GM12878 (cell line): Measurements from ENCODE around the gene SLC1A5. TPM values are rescaled to one million over a fixed set of nuclear protein-coding genes. Genes with fewer than 3 reads are reported as not detected.

ENCODE experiments used
- BRCA1 ChIP-seq: IDR thresholded peaks from 2 replicates; pipeline ENCODE4 v1.6.1; 2011; ENCODE audit warnings: low read depth, low read length, improper control_type of control experiment
- CBX3 ChIP-seq: fragments of 200-600 bp; sonication (generic); IDR thresholded peaks from 2 replicates; pipeline ENCODE4 v1.6.1; 2016; ENCODE audit warnings: low read depth, borderline replicate concordance
- LARP7 ChIP-seq: fragments of 450-650 bp; IDR thresholded peaks from 2 replicates; pipeline ENCODE4 v1.6.1; 2017; ENCODE audit warnings: mild to moderate bottlenecking
- NFYB ChIP-seq: IDR thresholded peaks from 2 replicates; pipeline ENCODE4 v1.6.1; 2011; ENCODE audit warnings: low read depth, mild to moderate bottlenecking, low read length, improper control_type of control experiment, moderate library complexity; ENCODE audit not compliant: insufficient read depth
- SREBF2 ChIP-seq: IDR thresholded peaks from 2 replicates; pipeline ENCODE4 v1.6.1; 2012; ENCODE audit warnings: mild to moderate bottlenecking, low read length
- STAT3 ChIP-seq: IDR thresholded peaks from 2 replicates; pipeline ENCODE4 v1.6.1; 2011; ENCODE audit warnings: low read depth, low read length, improper control_type of control experiment
- WRNIP1 ChIP-seq: IDR thresholded peaks from 2 replicates; pipeline ENCODE4 v1.6.1; 2011; ENCODE audit warnings: low read depth, low read length, improper control_type of control experiment, borderline replicate concordance
- polyA plus RNA-seq, 11 experiments: library from polyadenylated mRNA; depleted of rRNA in 4 of 11; unstranded in 6 of 11; stranded (reverse) in 5 of 11; fragments of >200 nt; fragmentation: Nextera tagmentation in 4 of 11; fragmentation: Illumina TruSeq in 1 of 11; extraction: Ambion mirVana in 4 of 11; extraction: Trizol in 1 of 11; gene quantifications; 1 replicate in 1 of 11; 2 replicates in 10 of 11; pipeline versions ENCODE4 v1.2.1 to v1.2.3, GENCODE V29; 2011 to 2016; ENCODE audit warnings: inconsistent platforms in 2 of 11, missing spikeins in 2 of 11, low read depth in 1 of 11
- total RNA-seq, 4 experiments: library from RNA; depleted of rRNA in 3 of 4; stranded (reverse); fragments of >200 nt in 3 of 4; fragmentation: Illumina TruSeq in 1 of 4; extraction: Trizol in 1 of 4; gene quantifications; 2 replicates each; pipeline versions ENCODE4 v1.2.1 to v1.2.3, GENCODE V29; 2013 to 2021
- TF ChIP-seq, protein P1 (sequence below): fragments of 450-650 bp; IDR thresholded peaks from 2 replicates; pipeline ENCODE4 v1.6.1; 2017; ENCODE audit warnings: mild to moderate bottlenecking, moderate library complexity
- TF ChIP-seq, protein P2 (sequence below): IDR thresholded peaks from 2 replicates; pipeline ENCODE4 v1.6.1; 2011; ENCODE audit warnings: borderline replicate concordance, low read depth, mild to moderate bottlenecking, moderate library complexity, low read length; ENCODE audit not compliant: insufficient read depth, poor library complexity, severe bottlenecking
- TF ChIP-seq, protein P3 (sequence below): IDR thresholded peaks from 2 replicates; pipeline ENCODE4 v1.6.1; 2012; ENCODE audit warnings: mild to moderate bottlenecking, low read depth, low read length

Gene SLC1A5
- total and polyA plus RNA-seq, 10 of the 15 experiments (the other 5 are each of a cell fraction or from before 2014, with no cell fraction given) = 9.1 to 129 (median 60.9) TPM

DNA sequence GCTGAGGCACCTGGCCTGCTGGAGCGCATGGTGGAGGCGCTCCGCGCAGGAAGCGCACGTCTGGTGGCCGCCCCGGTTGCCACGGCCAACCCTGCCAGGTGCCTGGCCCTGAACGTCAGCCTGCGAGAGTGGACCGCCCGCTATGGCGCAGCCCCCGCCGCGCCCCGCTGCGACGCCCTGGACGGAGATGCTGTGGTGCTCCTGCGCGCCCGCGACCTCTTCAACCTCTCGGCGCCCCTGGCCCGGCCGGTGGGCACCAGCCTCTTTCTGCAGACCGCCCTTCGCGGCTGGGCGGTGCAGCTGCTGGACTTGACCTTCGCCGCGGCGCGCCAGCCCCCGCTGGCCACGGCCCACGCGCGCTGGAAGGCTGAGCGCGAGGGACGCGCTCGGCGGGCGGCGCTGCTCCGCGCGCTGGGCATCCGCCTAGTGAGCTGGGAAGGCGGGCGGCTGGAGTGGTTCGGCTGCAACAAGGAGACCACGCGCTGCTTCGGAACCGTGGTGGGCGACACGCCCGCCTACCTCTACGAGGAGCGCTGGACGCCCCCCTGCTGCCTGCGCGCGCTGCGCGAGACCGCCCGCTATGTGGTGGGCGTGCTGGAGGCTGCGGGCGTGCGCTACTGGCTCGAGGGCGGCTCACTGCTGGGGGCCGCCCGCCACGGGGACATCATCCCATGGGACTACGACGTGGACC is 32.4 kb downstream of the SLC1A5 start (continued):
- TF ChIP-seq, protein P1, sequence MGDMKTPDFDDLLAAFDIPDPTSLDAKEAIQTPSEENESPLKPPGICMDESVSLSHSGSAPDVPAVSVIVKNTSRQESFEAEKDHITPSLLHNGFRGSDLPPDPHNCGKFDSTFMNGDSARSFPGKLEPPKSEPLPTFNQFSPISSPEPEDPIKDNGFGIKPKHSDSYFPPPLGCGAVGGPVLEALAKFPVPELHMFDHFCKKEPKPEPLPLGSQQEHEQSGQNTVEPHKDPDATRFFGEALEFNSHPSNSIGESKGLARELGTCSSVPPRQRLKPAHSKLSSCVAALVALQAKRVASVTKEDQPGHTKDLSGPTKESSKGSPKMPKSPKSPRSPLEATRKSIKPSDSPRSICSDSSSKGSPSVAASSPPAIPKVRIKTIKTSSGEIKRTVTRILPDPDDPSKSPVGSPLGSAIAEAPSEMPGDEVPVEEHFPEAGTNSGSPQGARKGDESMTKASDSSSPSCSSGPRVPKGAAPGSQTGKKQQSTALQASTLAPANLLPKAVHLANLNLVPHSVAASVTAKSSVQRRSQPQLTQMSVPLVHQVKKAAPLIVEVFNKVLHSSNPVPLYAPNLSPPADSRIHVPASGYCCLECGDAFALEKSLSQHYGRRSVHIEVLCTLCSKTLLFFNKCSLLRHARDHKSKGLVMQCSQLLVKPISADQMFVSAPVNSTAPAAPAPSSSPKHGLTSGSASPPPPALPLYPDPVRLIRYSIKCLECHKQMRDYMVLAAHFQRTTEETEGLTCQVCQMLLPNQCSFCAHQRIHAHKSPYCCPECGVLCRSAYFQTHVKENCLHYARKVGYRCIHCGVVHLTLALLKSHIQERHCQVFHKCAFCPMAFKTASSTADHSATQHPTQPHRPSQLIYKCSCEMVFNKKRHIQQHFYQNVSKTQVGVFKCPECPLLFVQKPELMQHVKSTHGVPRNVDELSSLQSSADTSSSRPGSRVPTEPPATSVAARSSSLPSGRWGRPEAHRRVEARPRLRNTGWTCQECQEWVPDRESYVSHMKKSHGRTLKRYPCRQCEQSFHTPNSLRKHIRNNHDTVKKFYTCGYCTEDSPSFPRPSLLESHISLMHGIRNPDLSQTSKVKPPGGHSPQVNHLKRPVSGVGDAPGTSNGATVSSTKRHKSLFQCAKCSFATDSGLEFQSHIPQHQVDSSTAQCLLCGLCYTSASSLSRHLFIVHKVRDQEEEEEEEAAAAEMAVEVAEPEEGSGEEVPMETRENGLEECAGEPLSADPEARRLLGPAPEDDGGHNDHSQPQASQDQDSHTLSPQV = no peak
- no peak for TF ChIP-seq WRNIP1
- no peak for TF ChIP-seq SREBF2
- TF ChIP-seq, protein P2, sequence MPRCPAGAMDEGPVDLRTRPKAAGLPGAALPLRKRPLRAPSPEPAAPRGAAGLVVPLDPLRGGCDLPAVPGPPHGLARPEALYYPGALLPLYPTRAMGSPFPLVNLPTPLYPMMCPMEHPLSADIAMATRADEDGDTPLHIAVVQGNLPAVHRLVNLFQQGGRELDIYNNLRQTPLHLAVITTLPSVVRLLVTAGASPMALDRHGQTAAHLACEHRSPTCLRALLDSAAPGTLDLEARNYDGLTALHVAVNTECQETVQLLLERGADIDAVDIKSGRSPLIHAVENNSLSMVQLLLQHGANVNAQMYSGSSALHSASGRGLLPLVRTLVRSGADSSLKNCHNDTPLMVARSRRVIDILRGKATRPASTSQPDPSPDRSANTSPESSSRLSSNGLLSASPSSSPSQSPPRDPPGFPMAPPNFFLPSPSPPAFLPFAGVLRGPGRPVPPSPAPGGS = no peak
- no peak for TF ChIP-seq NFYB
- TF ChIP-seq LARP7 = no peak
- no peak for TF ChIP-seq STAT3
- no peak for TF ChIP-seq BRCA1
- TF ChIP-seq CBX3 = no peak
- TF ChIP-seq, protein P3, sequence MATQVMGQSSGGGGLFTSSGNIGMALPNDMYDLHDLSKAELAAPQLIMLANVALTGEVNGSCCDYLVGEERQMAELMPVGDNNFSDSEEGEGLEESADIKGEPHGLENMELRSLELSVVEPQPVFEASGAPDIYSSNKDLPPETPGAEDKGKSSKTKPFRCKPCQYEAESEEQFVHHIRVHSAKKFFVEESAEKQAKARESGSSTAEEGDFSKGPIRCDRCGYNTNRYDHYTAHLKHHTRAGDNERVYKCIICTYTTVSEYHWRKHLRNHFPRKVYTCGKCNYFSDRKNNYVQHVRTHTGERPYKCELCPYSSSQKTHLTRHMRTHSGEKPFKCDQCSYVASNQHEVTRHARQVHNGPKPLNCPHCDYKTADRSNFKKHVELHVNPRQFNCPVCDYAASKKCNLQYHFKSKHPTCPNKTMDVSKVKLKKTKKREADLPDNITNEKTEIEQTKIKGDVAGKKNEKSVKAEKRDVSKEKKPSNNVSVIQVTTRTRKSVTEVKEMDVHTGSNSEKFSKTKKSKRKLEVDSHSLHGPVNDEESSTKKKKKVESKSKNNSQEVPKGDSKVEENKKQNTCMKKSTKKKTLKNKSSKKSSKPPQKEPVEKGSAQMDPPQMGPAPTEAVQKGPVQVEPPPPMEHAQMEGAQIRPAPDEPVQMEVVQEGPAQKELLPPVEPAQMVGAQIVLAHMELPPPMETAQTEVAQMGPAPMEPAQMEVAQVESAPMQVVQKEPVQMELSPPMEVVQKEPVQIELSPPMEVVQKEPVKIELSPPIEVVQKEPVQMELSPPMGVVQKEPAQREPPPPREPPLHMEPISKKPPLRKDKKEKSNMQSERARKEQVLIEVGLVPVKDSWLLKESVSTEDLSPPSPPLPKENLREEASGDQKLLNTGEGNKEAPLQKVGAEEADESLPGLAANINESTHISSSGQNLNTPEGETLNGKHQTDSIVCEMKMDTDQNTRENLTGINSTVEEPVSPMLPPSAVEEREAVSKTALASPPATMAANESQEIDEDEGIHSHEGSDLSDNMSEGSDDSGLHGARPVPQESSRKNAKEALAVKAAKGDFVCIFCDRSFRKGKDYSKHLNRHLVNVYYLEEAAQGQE = no peak
